ENCODE data around the gene TCF12.

- TF ChIP-seq CTCF (IDR thresholded peaks at IDR 0.05; ENCODE audit: extremely low read depth in 1 of 2, insufficient read depth in 1 of 2, low read depth in 1 of 2, low read length in 2 of 2) (no peak), JUN (IDR thresholded peaks at IDR 0.05; ENCODE audit: borderline replicate concordance, insufficient read depth, insufficient read length, low read depth) (no peak), EZH2 (IDR thresholded peaks at IDR 0.05; ENCODE audit: borderline replicate concordance, low read depth, low read length, severe bottlenecking) (no peak), MYC (IDR thresholded peaks at IDR 0.05; ENCODE audit: low read depth, low read length) (no peak), POLR2A (IDR thresholded peaks at IDR 0.05; ENCODE audit: low read depth, low read length) (no peak), GATA2 (IDR thresholded peaks at IDR 0.05; ENCODE audit: insufficient read depth, insufficient read length, low read depth, low read length) (no peak), POLR2AphosphoS5 (IDR thresholded peaks at IDR 0.05; ENCODE audit: insufficient read depth, low read depth, low read length) (no peak), MAX (IDR thresholded peaks at IDR 0.05; ENCODE audit: insufficient read depth, insufficient read length) (no peak), FOS (IDR thresholded peaks at IDR 0.05; ENCODE audit: borderline replicate concordance, insufficient read depth, low read length) (no peak)
These were observed 77.6 kb downstream of the TCF12 start for GRCh38 chr15:56996093-56996492.
